NCI-H2227 (cell line): Measurements from ENCODE around the gene RTP5.
"Not testable (repeated sequence)": the region's sequence is repeated elsewhere in the genome, so short reads cannot be mapped to it uniquely, and the experiment has no call there.

ENCODE experiments used
- DNase-seq: peaks from one replicate; lab custom pipeline; 2025; ENCODE audit not compliant: unreplicated experiment; lab: John Stamatoyannopoulos, UW

Gene RTP5

GRCh38 chr2:241870081-241870541, 582 bp downstream of the RTP5 start:
- DNase-seq = peak; percentile 15

- DNase-seq = no peak
These were observed 1.3 kb downstream of the RTP5 start for GRCh38 chr2:241870611-241871537.

GRCh38 chr2:241871538-241872312, 2.2 kb downstream of the RTP5 start:
- DNase-seq = no peak

GRCh38 chr2:241872313-241872642, 2.7 kb downstream of the RTP5 start:
- no peak for DNase-seq

- DNase-seq = no peak
These were observed 3.7 kb downstream of the RTP5 start for GRCh38 chr2:241873081-241873802.

GRCh38 chr2:241873803-241874110, 4.2 kb downstream of the RTP5 start:
- DNase-seq = no peak

GRCh38 chr2:241874277-241874925, 4.9 kb downstream of the RTP5 start:
- DNase-seq = no peak

- DNase-seq = not testable (repeated sequence)
These were observed 6.4 kb downstream of the RTP5 start for GRCh38 chr2:241875754-241876527.

- DNase-seq = no peak
These were observed 7.1 kb downstream of the RTP5 start for GRCh38 chr2:241876528-241877196.

GRCh38 chr2:241877197-241877685, 7.7 kb downstream of the RTP5 start:
- no peak for DNase-seq

- DNase-seq = peak; percentile 91
These were observed 8.8 kb downstream of the RTP5 start for GRCh38 chr2:241877989-241878970.

- DNase-seq = no peak
These were observed 9.8 kb downstream of the RTP5 start for GRCh38 chr2:241879326-241879725.

- no peak for DNase-seq
These were observed 11.0 kb downstream of the RTP5 start for GRCh38 chr2:241880311-241881073.

GRCh38 chr2:241882091-241882625, 12.6 kb downstream of the RTP5 start:
- DNase-seq = peak; percentile 62

GRCh38 chr2:241884951-241885290, 15.4 kb downstream of the RTP5 start:
- DNase-seq = no peak

- peak; percentile 29 for DNase-seq
These were observed 15.9 kb downstream of the RTP5 start for GRCh38 chr2:241885291-241885945.
